MV-4-11 (cell line): ENCODE results near the gene ZFAND6.
"Not testable (repeated sequence)": the region's sequence is repeated elsewhere in the genome, so short reads cannot be mapped to it uniquely, and the experiment has no call there.

Experiments
- DNase-seq: peaks from one replicate; lab custom pipeline; 2025; lab: John Stamatoyannopoulos, UW

The ZFAND6 gene

DNA sequence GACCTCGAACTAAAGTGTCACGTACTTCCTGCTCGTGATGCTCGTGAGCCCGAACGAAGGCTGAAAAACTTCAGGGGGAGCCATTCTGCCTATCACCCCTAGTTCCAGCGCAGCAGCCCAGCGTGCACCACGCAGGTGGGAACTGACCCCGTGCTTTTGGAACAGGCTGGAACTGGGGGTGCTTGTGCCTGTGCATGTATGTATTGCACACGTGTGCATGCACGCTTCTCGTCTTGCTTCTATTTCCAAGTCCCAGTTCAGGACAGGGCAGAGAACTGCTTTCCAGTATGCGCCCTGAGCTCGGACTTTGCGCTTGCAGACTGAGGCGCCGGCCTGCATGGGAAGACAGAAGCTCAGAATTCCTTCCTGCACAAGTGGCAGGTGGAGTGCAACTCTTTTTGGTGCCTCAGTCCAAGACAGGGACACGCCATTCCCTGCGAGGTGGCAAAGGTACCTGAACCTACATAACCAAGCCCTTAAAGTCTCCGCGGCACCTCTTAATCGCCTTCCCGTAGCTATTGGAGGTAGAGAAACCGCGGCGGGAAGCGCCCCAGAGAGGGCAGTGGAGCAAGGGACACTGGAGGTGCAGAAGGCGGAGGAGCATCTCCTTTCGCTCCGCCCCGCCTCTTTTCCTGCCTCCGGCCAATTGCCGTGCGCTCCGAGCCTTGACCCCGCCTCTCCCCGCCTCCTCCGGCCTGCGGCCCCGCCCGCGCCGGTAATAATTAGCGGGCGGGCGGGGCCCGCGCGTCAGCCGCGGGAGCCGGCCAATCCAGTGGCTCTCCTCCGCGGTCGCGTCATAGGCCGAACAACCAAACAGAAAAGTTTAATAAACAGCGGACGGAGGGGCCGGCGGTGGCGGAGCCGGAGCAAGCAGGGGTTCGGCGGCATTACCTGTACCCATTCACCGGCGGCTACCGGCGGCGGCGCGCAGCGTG, at the start of gene ZFAND6:
Gene ZFAND6 (plus strand): TSS at position 826 of the 935 bp plus-strand sequence. CDS start 60,669 bp downstream, outside the sequence.
- peak; percentile 91 for DNase-seq

DNA sequence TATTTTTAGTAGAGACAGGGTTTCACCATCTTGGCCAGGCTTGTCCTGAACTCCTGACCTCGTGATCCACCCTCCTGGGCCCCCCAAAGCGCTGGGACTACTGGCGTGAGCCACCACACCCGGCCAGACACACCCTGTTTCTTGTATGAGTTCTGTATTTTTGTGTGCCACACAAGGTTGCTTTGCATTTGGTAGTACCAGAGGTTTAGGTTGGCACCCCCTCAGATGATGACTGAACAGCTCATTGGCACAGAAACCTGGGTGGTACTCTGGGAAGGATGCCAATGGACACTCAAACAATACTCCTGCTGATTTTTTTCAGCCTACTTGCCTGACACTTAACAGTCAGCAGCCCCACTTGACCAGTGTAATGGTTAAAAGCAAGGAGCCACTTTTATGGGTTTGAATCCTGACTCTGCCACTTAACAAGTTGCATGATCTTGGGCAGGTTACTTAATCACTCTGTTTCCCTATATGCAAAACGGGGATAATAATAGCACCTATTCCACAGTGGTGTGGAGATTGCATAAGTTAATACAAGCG, 49.3 kb upstream of the ZFAND6 start:
- peak; percentile 45 for DNase-seq

GRCh38 chr15:80011041-80011523, 48.4 kb upstream of the ZFAND6 start:
- DNase-seq: peak; percentile 74

- no peak for DNase-seq
Observed at GRCh38 chr15:80011596-80011995, 47.9 kb upstream of the ZFAND6 start.

- no peak for DNase-seq
Observed at GRCh38 chr15:80012060-80012726, 47.3 kb upstream of the ZFAND6 start.

DNA sequence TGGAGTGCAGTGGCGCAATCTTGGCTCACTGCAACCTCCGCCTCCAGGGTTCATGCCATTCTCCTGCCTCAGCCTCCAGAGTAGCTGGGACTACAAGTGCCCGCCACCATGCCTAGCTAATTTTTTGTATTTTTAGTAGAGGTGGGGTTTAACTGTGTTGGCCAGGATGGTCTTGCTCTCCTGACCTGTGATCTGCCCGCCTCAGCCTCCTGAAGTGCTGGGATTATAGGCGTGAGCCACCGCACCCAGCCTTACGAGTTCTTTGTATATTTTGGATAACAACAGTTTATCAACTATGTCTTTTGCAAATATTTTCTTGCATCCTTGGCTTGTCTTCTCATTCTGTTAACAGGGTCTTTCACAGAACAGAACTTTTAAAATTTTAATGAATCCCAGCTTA, 45.3 kb upstream of the ZFAND6 start:
- DNase-seq: not testable (repeated sequence)

- peak; percentile 4 for DNase-seq
Observed at GRCh38 chr15:80015156-80015555, 44.3 kb upstream of the ZFAND6 start.

DNA sequence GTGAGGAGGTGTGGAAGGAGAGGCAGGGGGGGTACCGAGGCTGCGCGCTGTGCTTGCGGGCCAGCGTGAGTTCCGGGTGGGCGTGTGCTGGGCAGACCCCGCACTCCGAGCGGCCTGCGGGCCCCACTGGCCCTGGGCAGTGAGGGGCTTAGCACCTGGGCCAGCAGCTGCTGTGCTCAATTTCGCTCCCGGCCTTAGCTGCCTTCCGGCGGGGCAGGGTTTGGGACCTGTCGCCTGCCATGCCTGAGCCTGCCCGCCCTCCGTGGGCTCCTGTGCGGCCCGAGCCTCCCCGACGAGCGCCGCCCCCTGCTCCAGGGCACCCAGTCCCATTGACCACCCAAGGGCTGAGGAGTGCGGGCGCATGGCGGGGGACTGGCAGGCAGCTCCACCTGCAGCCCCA, 43.0 kb upstream of the ZFAND6 start:
- not testable (repeated sequence) for DNase-seq

GRCh38 chr15:80017139-80017538, 42.3 kb upstream of the ZFAND6 start:
- not testable (repeated sequence) for DNase-seq

- no peak for DNase-seq
Observed at GRCh38 chr15:80019168-80019745, 40.2 kb upstream of the ZFAND6 start.

GRCh38 chr15:80020149-80020548, 39.3 kb upstream of the ZFAND6 start:
- not testable (repeated sequence) for DNase-seq

DNA sequence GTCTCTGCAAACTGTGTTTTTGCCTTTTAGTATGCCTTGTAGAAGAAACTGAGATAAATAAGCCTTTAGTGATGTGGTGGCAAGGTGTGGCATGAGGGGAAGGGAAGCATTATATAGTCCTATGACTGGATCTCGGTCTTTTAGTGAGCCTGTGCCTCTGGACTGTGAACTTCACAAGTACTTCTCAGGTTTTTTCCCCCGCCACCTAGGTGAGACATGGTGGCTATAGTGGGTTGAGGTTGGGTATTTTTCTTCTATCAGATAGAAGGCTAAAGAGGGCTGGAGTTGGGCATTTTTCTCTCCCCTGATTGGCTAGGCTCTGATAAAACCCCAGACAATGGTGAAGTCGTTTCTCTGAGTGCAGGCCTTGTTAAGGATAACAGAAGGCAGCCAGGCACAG, 38.7 kb upstream of the ZFAND6 start:
- DNase-seq: no peak

DNA sequence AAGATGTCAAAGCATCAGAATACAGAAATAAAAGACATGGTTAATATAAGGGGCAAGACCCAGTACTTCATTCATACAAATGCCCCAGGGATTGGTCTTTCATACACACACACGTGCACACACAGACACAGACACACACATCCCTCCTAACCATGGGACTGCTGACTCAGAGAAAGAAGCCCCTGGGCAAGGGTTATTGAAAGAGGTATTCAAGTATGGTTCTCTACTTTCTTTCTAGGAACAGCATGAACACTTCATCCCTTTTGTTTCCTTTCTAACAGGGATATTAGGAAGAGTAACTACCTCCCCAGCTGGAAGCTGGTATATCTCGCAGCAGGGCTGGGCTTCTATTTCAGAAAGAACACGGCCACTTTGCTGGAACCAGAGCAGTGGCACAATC, 33.2 kb upstream of the ZFAND6 start:
- no peak for DNase-seq

- DNase-seq: peak; percentile 66
Observed at GRCh38 chr15:80026754-80027153, 32.7 kb upstream of the ZFAND6 start.

DNA sequence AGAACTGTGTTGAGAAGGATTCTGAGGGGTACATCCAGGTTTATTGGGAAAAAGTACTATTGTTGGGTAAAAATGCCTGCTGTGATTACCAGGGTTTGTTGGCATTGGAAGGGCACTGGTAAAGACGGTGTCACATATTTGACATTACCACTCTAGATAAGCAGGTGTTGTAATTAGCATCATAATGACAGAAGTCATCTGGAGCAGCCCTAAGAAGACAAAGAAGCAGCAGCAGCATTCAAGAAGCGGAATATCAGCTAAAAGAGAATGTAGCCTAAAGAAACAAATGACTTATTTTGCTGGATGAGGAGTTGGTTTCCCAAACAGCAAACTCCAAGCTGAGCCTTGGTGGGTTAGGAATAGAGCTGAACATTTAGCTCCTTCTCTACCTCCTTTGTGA, 30.5 kb upstream of the ZFAND6 start:
- DNase-seq: no peak

DNA sequence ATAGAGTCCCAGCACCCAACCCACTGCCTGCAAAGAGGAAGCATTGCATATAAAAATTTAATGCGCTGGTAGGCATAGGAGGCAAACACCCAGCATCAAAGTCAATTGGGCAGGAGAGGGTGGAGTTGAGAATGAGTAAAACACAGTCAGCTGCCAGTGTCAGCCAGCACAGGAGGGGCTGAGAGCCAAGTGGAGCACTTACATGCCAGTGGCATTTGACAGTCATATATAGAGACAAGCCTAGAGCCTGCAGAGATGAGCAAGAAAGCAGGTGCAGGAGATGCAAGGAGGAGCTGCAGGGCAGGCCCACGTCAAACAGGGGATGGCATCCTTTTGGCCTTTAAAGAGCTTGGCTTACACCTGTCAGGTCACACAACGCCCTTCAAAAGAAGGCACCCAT, 27.6 kb upstream of the ZFAND6 start:
- DNase-seq: no peak

DNA sequence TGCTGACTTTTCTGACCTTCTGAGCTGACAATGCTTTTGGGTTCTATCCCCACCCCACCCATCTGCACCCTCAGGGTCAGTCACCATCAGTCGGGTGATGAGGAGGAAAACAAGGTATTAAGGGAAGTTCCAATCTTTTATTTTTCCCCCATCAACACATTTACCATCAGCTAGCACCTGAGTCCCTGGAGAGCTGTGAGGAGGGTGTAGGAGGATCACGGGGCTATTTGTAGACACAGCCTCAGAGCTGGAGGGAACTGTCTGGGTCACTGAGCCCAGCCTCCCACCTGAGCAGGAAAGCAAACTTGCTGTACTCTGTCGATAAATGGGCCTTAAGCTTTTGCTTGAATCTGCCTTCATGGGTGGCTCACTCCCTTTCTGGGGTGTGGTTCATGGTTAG, 24.8 kb upstream of the ZFAND6 start:
- no peak for DNase-seq

DNA sequence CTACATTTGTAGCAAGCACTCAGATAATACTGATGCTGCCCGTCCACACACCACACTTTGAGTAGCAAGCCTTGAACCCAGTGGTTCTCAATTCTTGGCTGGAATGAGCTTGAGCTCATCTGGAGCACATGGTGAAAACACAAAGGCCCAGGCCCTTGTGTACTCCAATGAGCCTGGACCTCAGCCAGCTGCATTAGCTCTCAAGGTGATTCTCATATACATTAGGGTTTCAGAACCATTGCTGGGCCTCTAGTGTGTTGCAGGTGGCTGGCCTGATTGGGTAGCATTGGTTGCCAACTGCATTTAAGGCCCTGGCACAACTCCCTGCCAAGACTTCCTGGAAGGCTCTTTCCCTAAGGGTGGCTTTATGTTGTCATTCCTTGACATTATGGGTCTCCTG, 23.4 kb upstream of the ZFAND6 start:
- no peak for DNase-seq

GRCh38 chr15:80041494-80042253, 17.8 kb upstream of the ZFAND6 start:
- no peak for DNase-seq

DNA sequence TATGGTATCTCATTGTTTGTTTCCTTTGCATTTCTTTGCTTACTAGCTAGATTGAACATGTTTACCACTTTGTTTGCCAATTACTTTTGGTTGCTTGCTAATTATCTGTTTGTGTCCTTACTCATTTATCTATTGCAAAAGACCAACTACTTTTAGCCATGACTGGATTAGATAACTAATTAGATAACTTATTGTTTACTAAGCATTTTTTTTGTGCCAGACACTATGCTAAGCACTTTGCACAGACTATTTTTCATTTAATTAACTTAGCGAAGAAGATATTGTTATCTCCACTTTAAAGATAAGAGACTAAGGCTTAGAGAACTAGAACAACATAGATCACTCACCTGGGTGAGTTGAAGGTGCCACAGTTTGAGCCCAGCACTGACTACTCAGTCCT, 16.9 kb upstream of the ZFAND6 start:
- no peak for DNase-seq

DNA sequence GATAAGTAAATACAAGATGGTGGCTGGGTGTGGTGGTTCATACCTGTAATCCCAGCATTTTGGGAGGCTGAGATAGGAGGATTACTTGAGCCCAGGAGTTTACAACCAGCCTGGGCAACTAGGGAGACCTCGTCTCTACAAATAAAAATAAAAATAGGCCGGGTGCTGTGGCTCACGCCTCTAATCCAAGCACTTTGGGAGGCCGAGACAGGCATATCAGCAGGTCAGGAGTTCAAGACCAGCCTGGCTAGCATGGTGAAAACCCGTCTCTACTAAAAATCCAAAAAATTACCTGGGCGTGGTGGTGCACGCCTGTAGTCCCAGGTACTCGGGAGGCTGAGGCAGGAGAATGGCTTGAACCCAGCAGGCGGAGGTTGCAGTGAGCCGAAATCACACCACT, 14.3 kb upstream of the ZFAND6 start:
- DNase-seq: not testable (repeated sequence)

DNA sequence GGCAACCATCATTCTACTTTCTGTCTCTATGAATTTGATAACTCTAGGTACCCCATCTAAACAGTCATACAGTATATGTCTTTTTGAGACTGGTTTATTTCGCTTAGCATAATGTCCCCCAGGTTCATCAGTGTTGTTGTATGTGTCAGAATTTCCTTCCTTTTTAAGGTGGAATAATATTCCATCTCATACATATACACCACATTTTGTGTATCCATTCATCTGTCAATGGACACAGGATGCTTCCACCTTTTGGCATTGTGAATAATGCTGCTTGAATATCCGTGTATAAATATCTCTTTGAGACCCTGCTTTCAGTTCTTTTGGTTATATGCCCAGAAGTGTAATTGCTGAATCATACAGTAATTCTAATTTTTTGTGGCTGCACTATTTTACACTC, 10.4 kb upstream of the ZFAND6 start:
- DNase-seq: no peak
